GM18517 (cell line): ENCODE data around the gene DDAH2.

Experiments used
- ATAC-seq: cut with Tn5 transposase; IDR thresholded peaks from one replicate; pipeline ENCODE4 v1.9.1; 2021; ENCODE audit warnings: mild to moderate bottlenecking, moderate library complexity; ENCODE audit not compliant: unreplicated experiment

Gene DDAH2, protein sequence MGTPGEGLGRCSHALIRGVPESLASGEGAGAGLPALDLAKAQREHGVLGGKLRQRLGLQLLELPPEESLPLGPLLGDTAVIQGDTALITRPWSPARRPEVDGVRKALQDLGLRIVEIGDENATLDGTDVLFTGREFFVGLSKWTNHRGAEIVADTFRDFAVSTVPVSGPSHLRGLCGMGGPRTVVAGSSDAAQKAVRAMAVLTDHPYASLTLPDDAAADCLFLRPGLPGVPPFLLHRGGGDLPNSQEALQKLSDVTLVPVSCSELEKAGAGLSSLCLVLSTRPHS

GRCh38 chr6:31728767-31729514 is at the start of gene DDAH2:
TSS of gene DDAH2 (minus strand) at chr6:31729299. CDS start at chr6:31729161, 138 bp downstream.
- no peak for ATAC-seq

DNA sequence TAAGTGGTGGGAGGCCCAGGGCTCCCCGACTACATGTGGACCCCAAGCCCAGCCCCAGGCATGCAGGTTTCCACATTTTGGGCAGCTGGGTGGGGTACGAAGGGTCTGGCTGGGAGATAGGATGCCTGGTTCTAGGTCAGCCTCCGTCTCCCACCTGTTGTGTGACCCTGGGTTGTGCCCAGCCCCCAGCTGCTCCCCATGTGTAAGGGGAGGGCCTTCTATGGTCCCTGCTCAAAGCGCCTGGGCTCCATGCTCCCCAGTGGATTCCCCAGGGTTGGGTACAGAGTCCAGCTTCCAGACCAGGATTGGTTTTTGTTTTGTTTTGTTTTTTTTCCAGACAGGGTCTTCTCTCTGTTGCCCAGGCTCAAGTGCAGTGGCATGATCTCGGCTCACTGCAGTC is 49.1 kb upstream of the DDAH2 start:
- ATAC-seq: no peak

DNA sequence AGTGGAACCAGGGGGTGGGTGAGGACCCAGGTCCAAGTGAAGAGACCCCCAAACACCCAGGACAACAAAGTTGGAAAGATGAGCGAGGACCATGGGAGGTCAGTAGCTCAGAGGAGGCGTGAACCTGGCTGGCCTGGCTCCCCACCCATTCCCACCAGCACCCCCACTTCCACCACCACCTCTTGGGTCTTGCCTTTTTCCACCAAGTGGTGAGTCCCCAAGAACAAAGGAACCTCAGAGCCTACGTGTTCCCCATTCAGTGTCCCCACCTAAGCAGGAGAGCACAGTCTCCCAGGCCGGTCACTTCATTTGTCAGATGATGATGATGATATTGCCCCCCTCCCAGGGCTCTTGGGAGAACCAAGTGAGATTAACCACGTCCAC is 48.6 kb upstream of the DDAH2 start:
- ATAC-seq: no peak

GRCh38 chr6:31776989-31777666 is 48.0 kb upstream of the DDAH2 start, which contains the start of gene VWA7:
TSS of gene VWA7 (minus strand) at chr6:31777328. CDS start at chr6:31776779, 549 bp downstream.
- ATAC-seq: peak; percentile 67

DNA sequence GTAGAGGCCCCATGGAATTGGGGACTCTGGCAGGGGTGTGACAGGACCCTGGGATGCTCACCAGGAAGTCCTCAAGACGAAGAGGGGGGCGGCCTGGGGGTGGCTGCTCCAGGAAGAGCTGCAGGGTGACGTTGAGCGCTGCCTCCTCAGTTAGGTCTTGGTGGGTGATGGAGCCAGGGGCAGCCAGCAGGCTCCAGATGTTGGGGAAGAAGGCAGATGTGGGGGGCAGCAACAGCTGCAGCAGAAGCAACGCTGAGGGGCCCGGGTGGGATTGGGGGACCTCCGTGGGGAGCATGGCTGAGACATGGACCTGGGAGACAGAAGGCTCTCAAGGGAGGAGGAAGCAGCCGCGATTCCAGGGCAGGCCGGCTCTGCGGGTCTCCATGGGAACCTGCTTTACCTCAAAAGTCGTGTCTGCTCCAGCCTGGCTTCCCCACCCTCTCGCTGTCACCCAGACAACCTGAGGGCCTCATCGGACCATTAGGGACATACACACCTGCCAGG is 47.4 kb upstream of the DDAH2 start:
- ATAC-seq: peak; percentile 15

GRCh38 chr6:31775633-31776484 is 46.8 kb upstream of the DDAH2 start:
- no peak for ATAC-seq

GRCh38 chr6:31775184-31775583 is 46.1 kb upstream of the DDAH2 start:
- ATAC-seq: no peak

DNA sequence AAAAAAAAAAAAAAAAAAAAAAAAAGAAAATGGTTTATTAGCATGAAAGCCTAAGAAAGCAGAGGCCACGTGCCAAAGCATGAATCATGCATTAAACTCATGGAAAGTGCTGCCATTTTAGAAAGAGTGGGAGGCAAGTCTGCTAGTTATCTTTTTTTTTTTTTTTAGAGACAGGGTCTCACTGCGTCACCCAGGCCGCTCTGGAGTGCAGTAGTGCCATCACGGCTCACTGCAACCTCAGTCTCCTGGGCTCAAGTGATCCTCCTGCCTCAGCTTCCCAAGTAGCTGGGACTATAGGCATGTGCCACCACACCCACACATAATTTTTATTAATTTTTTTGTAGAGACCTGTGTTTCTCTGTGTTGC is 42.9 kb upstream of the DDAH2 start:
- ATAC-seq: no peak

GRCh38 chr6:31770860-31771259 is 41.8 kb upstream of the DDAH2 start:
- no peak for ATAC-seq

GRCh38 chr6:31769684-31770371 is 40.7 kb upstream of the DDAH2 start:
- no peak for ATAC-seq

DNA sequence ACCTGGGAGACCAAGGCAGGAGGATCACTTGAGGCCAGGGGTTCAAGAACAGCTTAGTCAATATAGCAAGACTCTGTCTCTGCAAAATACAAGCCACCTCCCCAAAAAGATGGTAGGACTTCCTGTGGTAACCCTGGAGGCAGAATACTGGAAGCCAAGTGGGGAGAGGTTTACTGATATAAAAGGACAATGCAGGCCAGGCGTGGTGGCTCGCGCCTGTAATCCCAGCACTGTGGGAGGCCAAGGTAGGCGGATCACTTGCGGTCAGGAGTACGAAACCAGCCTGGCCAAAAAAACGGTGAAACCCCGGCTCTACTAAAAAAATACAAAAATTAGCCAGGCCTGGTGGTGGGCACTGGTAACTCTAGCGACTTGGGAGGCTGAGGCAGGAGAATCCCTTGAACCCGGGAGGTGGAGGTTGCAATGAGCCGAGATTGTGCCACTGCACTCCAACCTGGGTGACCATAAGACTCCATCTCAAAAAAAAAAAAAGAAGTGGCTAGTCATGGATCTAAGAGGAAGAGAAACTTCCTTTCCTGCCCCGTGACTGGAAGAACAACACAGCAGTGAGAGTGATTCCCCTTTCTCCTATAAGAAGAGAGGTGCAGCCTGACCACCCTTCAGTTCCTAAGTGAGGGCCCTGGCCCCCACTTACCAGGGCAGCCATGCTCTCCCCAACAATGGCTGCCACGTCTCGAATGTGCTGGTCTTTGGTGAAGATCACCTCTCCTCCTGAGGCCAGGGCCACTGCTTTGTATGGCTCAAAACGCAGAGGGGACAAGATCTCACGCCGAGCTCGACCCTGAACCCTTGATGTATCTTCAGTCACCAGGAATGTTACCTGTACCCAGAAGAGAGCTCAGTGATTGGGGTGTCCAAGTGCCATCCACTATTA is 39.5 kb upstream of the DDAH2 start:
- no peak for ATAC-seq

GRCh38 chr6:31767096-31767645 is 38.1 kb upstream of the DDAH2 start:
- ATAC-seq: no peak

DNA sequence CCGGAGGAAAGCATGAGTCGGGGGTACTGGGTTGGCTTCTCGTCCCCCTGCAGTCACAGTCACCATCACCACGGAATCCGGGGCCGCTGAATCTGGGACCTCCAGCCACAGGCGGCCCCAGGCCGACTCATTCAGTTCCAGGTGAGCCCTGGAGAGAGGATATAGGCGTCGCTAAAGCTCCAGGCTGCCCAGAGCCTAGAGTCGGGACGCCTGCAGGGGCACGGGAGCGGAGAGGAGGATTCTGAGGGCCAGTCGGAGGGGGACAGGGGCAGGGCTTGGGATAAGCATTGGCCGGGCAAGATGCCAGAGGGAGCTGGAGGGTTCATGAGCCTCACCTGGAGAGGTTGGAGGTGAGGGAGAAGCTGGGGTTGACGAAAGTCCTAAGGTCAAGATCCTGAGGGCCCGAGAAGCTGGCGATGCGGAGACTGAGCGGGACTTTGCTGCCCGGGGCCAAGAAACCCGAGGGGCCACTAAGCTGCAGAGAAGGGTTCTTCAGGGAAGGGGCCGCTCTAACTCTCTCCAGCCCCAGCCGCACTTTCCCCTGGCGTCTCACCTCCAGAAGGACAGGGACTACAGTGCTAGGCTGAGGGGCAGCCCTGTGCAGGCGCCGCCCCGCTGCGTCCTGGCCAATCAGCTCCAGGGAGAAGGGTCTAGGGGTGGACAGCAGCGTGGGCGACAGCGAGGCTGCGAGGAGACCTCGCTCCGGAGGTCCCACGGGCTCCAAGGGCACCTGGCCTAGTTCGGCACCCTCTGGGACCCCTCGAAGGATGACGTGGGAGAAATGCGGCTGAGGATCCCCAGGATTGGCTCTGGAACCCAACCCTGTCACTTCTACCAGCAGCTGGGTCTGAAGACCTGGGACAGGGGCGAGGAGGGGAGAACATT is 37.1 kb upstream of the DDAH2 start:
- no peak for ATAC-seq

GRCh38 chr6:31765559-31765909 is 36.4 kb upstream of the DDAH2 start:
- ATAC-seq: no peak

GRCh38 chr6:31764198-31764597 is 35.1 kb upstream of the DDAH2 start:
- no peak for ATAC-seq

DNA sequence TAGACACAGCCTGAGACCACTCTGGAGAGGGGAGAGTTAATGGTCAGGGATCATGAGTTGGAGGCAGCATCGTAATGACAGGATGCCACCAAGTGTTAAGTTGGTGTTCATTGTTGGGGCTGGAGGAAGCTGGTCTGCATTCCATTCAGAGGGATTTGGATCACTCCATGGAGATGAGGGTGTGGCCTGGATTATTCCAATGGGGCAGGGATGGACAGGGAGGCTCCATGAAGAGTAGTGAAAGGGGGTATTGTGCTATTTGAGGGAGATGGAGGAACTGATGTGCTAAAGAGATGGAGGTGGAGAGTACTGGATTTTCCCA is 34.5 kb upstream of the DDAH2 start:
- ATAC-seq: no peak

DNA sequence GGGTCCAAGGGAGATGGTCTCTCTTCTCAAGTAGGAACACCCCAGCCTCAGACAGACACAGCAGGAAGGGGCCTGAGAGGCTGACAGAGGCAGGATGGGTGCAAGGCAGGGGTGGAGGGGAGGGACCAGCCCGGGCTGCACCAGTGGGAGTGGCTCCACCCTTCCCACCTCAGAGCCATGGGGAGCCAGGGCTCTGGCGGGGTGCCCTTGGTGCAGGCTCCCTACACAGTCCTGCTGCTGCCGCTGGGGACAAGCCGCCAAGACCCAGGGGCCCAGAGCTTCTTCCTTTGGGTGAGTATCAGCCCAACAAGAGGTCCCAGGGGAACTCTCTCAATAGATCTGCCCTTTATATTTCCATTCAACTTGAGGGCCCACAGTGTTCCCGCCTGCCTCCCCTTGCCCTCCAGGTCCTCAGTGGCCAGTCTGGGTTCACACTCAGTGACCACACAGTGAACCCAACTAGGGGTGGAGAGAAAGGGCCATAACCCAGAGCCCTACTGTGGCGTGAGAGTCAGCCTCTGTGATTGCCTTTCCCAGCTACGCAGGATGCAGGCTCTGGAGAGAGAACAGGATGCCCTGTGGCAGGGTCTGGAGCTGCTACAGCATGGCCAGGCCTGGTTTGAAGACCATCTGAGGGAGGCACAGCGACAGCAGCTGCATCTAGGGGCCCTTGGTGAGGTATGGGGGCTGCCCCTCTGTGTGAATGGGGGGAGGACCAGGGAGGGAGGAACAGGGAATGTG is 33.9 kb upstream of the DDAH2 start:
- ATAC-seq: no peak
